ENCODE results near the gene THPO. TPM values are rescaled to one million over a fixed set of nuclear protein-coding genes. Genes with fewer than 3 reads are reported as not detected.
A peak's percentile ranks its signal among the peaks of the same experiment; 100 is the strongest.

THPO gene
- total and polyA plus RNA-seq, 2 experiments from 2014 or later, result 0.14 to 1.9 TPM

DNA sequence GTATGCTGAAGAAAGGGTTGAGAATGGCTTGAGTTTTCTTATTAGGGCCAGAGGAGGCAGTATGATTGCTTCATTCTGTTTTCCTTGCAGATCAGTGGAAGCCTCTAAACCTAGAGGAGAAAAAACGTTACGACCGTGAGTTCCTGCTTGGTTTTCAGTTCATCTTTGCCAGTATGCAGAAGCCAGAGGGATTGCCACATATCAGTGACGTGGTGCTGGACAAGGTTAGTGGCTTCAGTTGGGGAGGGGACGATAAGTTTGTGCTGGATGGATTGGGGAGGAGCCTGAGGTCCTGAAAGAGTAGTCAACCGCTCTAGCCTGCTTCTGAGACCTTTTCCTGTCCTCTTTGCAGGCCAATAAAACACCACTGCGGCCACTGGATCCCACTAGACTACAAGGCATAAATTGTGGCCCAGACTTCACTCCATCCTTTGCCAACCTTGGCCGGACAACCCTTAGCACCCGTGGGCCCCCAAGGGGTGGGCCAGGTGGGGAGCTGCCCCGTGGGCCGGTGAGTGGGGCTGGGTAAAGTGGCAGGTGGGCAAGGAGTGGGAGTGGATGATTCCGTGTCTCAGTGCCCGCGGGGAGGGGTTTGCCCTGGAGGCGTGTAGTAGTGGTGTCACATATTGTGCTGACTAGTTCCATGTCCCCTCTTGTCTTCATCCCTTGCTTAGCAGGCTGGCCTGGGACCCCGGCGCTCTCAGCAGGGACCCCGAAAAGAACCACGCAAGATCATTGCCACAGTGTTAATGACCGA lies 55.1 kb downstream of the THPO start:
- peaks cover 72% of the 10 kb centered on the region for H3K79me2 ChIP-seq (replicated peaks; ENCODE audit: insufficient read depth)
- peaks cover 67% of the 10 kb centered on the region for H4K20me1 ChIP-seq (replicated peaks; ENCODE audit: insufficient read depth)

More for the DNA sequence above, 55.1 kb downstream of the THPO start:
- Mint-ChIP-seq H3K4me1 (peaks cover 11% of the 10 kb centered on the region), H3K4me3 (no peak overlapping the region), H3K27me3 (ENCODE audit: insufficient read depth, low read depth, poor library complexity) (peaks cover 30% of the 10 kb centered on the region), H3K9me3 (no peaks in the 10 kb centered on the region), H3K36me3 (ENCODE audit: low read depth) (peaks cover 96% of the 10 kb centered on the region), H3K27ac (no peak overlapping the region; the same call in 1 of the 2 replicates)
- Histone ChIP-seq H3K27me3 (ENCODE audit: insufficient read depth) (no peaks in the 10 kb centered on the region), H3F3A (replicated peaks; ENCODE audit: low read depth) (peaks cover 16% of the 10 kb centered on the region; the same call in 1 of the 2 replicates), H3K4me1 (ENCODE audit: insufficient read depth) (no peaks in the 10 kb centered on the region), H3K9me2 (ENCODE audit: insufficient read depth) (no peaks in the 10 kb centered on the region), H3K4me3 (no peak overlapping the region), H3K4me2 (no peak overlapping the region), H2AFZ (no peak overlapping the region), H3K27ac (ENCODE audit: low read depth) (no peak overlapping the region), H3K36me3 (ENCODE audit: insufficient read depth) (peaks cover 91% of the 10 kb centered on the region)
- TF ChIP-seq, protein P1, sequence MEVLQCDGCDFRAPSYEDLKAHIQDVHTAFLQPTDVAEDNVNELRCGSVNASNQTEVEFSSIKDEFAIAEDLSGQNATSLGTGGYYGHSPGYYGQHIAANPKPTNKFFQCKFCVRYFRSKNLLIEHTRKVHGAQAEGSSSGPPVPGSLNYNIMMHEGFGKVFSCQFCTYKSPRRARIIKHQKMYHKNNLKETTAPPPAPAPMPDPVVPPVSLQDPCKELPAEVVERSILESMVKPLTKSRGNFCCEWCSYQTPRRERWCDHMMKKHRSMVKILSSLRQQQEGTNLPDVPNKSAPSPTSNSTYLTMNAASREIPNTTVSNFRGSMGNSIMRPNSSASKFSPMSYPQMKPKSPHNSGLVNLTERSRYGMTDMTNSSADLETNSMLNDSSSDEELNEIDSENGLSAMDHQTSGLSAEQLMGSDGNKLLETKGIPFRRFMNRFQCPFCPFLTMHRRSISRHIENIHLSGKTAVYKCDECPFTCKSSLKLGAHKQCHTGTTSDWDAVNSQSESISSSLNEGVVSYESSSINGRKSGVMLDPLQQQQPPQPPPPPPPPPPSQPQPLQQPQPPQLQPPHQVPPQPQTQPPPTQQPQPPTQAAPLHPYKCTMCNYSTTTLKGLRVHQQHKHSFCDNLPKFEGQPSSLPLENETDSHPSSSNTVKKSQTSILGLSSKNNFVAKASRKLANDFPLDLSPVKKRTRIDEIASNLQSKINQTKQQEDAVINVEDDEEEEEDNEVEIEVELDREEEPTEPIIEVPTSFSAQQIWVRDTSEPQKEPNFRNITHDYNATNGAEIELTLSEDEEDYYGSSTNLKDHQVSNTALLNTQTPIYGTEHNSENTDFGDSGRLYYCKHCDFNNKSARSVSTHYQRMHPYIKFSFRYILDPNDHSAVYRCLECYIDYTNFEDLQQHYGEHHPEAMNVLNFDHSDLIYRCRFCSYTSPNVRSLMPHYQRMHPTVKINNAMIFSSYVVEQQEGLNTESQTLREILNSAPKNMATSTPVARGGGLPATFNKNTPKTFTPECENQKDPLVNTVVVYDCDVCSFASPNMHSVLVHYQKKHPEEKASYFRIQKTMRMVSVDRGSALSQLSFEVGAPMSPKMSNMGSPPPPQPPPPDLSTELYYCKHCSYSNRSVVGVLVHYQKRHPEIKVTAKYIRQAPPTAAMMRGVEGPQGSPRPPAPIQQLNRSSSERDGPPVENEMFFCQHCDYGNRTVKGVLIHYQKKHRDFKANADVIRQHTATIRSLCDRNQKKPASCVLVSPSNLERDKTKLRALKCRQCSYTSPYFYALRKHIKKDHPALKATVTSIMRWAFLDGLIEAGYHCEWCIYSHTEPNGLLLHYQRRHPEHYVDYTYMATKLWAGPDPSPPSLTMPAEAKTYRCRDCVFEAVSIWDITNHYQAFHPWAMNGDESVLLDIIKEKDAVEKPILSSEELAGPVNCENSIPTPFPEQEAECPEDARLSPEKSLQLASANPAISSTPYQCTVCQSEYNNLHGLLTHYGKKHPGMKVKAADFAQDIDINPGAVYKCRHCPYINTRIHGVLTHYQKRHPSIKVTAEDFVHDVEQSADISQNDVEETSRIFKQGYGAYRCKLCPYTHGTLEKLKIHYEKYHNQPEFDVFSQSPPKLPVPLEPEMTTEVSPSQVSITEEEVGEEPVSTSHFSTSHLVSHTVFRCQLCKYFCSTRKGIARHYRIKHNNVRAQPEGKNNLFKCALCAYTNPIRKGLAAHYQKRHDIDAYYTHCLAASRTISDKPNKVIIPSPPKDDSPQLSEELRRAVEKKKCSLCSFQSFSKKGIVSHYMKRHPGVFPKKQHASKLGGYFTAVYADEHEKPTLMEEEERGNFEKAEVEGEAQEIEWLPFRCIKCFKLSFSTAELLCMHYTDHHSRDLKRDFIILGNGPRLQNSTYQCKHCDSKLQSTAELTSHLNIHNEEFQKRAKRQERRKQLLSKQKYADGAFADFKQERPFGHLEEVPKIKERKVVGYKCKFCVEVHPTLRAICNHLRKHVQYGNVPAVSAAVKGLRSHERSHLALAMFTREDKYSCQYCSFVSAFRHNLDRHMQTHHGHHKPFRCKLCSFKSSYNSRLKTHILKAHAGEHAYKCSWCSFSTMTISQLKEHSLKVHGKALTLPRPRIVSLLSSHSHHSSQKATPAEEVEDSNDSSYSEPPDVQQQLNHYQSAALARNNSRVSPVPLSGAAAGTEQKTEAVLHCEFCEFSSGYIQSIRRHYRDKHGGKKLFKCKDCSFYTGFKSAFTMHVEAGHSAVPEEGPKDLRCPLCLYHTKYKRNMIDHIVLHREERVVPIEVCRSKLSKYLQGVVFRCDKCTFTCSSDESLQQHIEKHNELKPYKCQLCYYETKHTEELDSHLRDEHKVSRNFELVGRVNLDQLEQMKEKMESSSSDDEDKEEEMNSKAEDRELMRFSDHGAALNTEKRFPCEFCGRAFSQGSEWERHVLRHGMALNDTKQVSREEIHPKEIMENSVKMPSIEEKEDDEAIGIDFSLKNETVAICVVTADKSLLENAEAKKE (CRISPR knock-in tag; IDR thresholded peaks at IDR 0.05), result no peak
- TF ChIP-seq EZH2 (IDR thresholded peaks at IDR 0.05; ENCODE audit: low read depth, unreplicated experiment) (no peak), ZNF114 (CRISPR knock-in tag; IDR thresholded peaks at IDR 0.05) (no peak), JUNB (IDR thresholded peaks at IDR 0.05; ENCODE audit: unreplicated experiment) (no peak), EZH2phosphoT487 (IDR thresholded peaks at IDR 0.05; ENCODE audit: unreplicated experiment) (no peak)
- ATAC-seq (no peak), DNase-seq (ENCODE audit: low spot score) (no peak)

Small RNAs within 50 kb of the gene (small RNA-seq; reads per million reads assigned to genes)
- 66.5 reads per million, percentile 99 among the genes with 10 or more reads in this experiment for gene SNORD66 (ENCODE audit: low replicate concordance)

Other genes with a start within 250 kb of the THPO start
- 36.6 and 43.3 TPM in 2 replicates for gene EIF2B5, start 242.8 kb downstream of the THPO start, total RNA-seq (2014; rRNA removed; shearing (Covaris generic))
- 26.4 and 27.8 TPM in 2 replicates for gene EIF2B5, start 242.8 kb downstream of the THPO start, polyA plus RNA-seq (2016; fragmentation: Nextera tagmentation; extraction: Ambion mirVana)
- gene DVL3, start 222.8 kb downstream of the THPO start, total RNA-seq (2014; rRNA removed; shearing (Covaris generic)), result 50.2 and 55.5 TPM in 2 replicates
- gene DVL3, start 222.8 kb downstream of the THPO start, polyA plus RNA-seq (2016; fragmentation: Nextera tagmentation; extraction: Ambion mirVana), result 25.6 and 33.5 TPM in 2 replicates
- gene AP2M1, start 203.4 kb downstream of the THPO start, total RNA-seq (2014; rRNA removed; shearing (Covaris generic)), result 269 and 305 TPM in 2 replicates
- 190 and 215 TPM in 2 replicates for gene AP2M1, start 203.4 kb downstream of the THPO start, polyA plus RNA-seq (2016; fragmentation: Nextera tagmentation; extraction: Ambion mirVana)
- 48.9 and 60.4 TPM in 2 replicates for gene ABCF3, start 192.0 kb downstream of the THPO start, total RNA-seq (2014; rRNA removed; shearing (Covaris generic))
- 32.7 and 33.4 TPM in 2 replicates for gene ABCF3, start 192.0 kb downstream of the THPO start, polyA plus RNA-seq (2016; fragmentation: Nextera tagmentation; extraction: Ambion mirVana)
- 0.66 TPM in 1 of 2 replicates, not detected in the other for gene VWA5B2, start 148.6 kb downstream of the THPO start, total RNA-seq (2014; rRNA removed; shearing (Covaris generic))
- not detected in 2 replicates for gene VWA5B2, start 148.6 kb downstream of the THPO start, polyA plus RNA-seq (2016; fragmentation: Nextera tagmentation; extraction: Ambion mirVana)
- 107 and 109 TPM in 2 replicates for gene ALG3, start 129.2 kb downstream of the THPO start, total RNA-seq (2014; rRNA removed; shearing (Covaris generic))
- gene ALG3, start 129.2 kb downstream of the THPO start, polyA plus RNA-seq (2016; fragmentation: Nextera tagmentation; extraction: Ambion mirVana), result 76.9 and 87.9 TPM in 2 replicates
- 9.8 and 14.3 TPM in 2 replicates for gene EEF1AKMT4, start 128.5 kb downstream of the THPO start, total RNA-seq (2014; rRNA removed; shearing (Covaris generic))
- gene EEF1AKMT4, start 128.5 kb downstream of the THPO start, polyA plus RNA-seq (2016; fragmentation: Nextera tagmentation; extraction: Ambion mirVana), result 11.2 and 12.9 TPM in 2 replicates
- 1.3 and 1.5 TPM in 2 replicates for gene CAMK2N2, start 116.7 kb downstream of the THPO start, total RNA-seq (2014; rRNA removed; shearing (Covaris generic))
- 0.32 and 0.63 TPM in 2 replicates for gene CAMK2N2, start 116.7 kb downstream of the THPO start, polyA plus RNA-seq (2016; fragmentation: Nextera tagmentation; extraction: Ambion mirVana)
- 0.24 TPM in 1 of 2 replicates, not detected in the other for gene ECE2, start 102.2 kb downstream of the THPO start, total RNA-seq (2014; rRNA removed; shearing (Covaris generic))
- 0.48 TPM in 1 of 2 replicates, not detected in the other for gene ECE2, start 102.2 kb downstream of the THPO start, polyA plus RNA-seq (2016; fragmentation: Nextera tagmentation; extraction: Ambion mirVana)
- 328 and 507 TPM in 2 replicates for gene PSMD2, start 79.0 kb downstream of the THPO start, total RNA-seq (2014; rRNA removed; shearing (Covaris generic))
- gene PSMD2, start 79.0 kb downstream of the THPO start, polyA plus RNA-seq (2016; fragmentation: Nextera tagmentation; extraction: Ambion mirVana), result 101 and 117 TPM in 2 replicates
- 552 and 565 TPM in 2 replicates for gene EIF4G1, start 63.6 kb downstream of the THPO start, total RNA-seq (2014; rRNA removed; shearing (Covaris generic))
- gene EIF4G1, start 63.6 kb downstream of the THPO start, polyA plus RNA-seq (2016; fragmentation: Nextera tagmentation; extraction: Ambion mirVana), result 227 and 239 TPM in 2 replicates
- 14.8 and 31.8 TPM in 2 replicates for gene FAM131A, start 40.6 kb downstream of the THPO start, total RNA-seq (2014; rRNA removed; shearing (Covaris generic))
- gene FAM131A, start 40.6 kb downstream of the THPO start, polyA plus RNA-seq (2016; fragmentation: Nextera tagmentation; extraction: Ambion mirVana), result 6.7 and 9.6 TPM in 2 replicates
- 9.2 and 10.7 TPM in 2 replicates for gene CLCN2, start 16.6 kb downstream of the THPO start, total RNA-seq (2014; rRNA removed; shearing (Covaris generic))
- gene CLCN2, start 16.6 kb downstream of the THPO start, polyA plus RNA-seq (2016; fragmentation: Nextera tagmentation; extraction: Ambion mirVana), result 5.4 and 7.0 TPM in 2 replicates
- 182 and 199 TPM in 2 replicates for gene POLR2H, start 16.5 kb downstream of the THPO start, total RNA-seq (2014; rRNA removed; shearing (Covaris generic))
- gene POLR2H, start 16.5 kb downstream of the THPO start, polyA plus RNA-seq (2016; fragmentation: Nextera tagmentation; extraction: Ambion mirVana), result 190 and 205 TPM in 2 replicates
- gene CHRD, start 1.8 kb upstream of the THPO start, total RNA-seq (2014; rRNA removed; shearing (Covaris generic)), result 0.66 and 1.1 TPM in 2 replicates
- gene CHRD, start 1.8 kb upstream of the THPO start, polyA plus RNA-seq (2016; fragmentation: Nextera tagmentation; extraction: Ambion mirVana), result 0.23 and 0.34 TPM in 2 replicates
- gene EPHB3, start 183.6 kb upstream of the THPO start, total RNA-seq (2014; rRNA removed; shearing (Covaris generic)), result 1.0 and 2.0 TPM in 2 replicates
- 0.54 and 0.57 TPM in 2 replicates for gene EPHB3, start 183.6 kb upstream of the THPO start, polyA plus RNA-seq (2016; fragmentation: Nextera tagmentation; extraction: Ambion mirVana)